GM23338 (cell line): ENCODE data around the gene KCNJ6.
A peak's percentile ranks its signal among the peaks of the same experiment; 100 is the strongest.

Source experiments
- CREB1 ChIP-seq: fragments of 250-450 bp; sonication (Bioruptor Pico); IDR thresholded peaks from 2 replicates; pipeline ENCODE4 v1.5.0; 2020; ENCODE audit warnings: low read depth, mild to moderate bottlenecking, moderate library complexity
- CTCF ChIP-seq, 2 experiments: fragments of 200-600 bp in 1 of 2; sonication (generic) in 1 of 2; conservative IDR thresholded peaks; 2 replicates each; pipeline versions ENCODE4 v1.5.1 to v1.6.1; 2016 to 2017; ENCODE audit warnings: antibody characterized with exemption in 2 of 2, low read depth in 2 of 2, mild to moderate bottlenecking in 2 of 2, moderate library complexity in 1 of 2
- ETS1 ChIP-seq: IDR thresholded peaks from 2 replicates; pipeline ENCODE4 v1.6.1; 2016; ENCODE audit warnings: antibody characterized with exemption
- EZH2 ChIP-seq: fragments of 200-600 bp; sonication (generic); IDR thresholded peaks from one replicate; pipeline ENCODE4 v1.8.0; 2017; ENCODE audit warnings: antibody characterized with exemption, mild to moderate bottlenecking, low read depth; ENCODE audit not compliant: unreplicated experiment
- EZH2phosphoT487 ChIP-seq: fragments of 200-600 bp; sonication (generic); IDR thresholded peaks from one replicate; pipeline ENCODE4 v1.8.1; 2018; ENCODE audit warnings: antibody characterized with exemption; ENCODE audit not compliant: unreplicated experiment
- JUNB ChIP-seq: IDR thresholded peaks from one replicate; pipeline ENCODE4 v1.6.1; 2016; ENCODE audit warnings: antibody characterized with exemption; ENCODE audit not compliant: unreplicated experiment
- NANOG ChIP-seq: IDR thresholded peaks from 2 replicates; pipeline ENCODE4 v1.6.1; 2016; ENCODE audit warnings: antibody characterized with exemption, borderline replicate concordance
- POLR2AphosphoS5 ChIP-seq: IDR thresholded peaks from 2 replicates; pipeline ENCODE4 v1.6.1; 2016; ENCODE audit warnings: antibody characterized with exemption, low read depth
- REST ChIP-seq: IDR thresholded peaks from one replicate; pipeline ENCODE4 v1.6.1; 2018; ENCODE audit warnings: antibody characterized with exemption; ENCODE audit not compliant: unreplicated experiment
- STAT1 ChIP-seq: IDR thresholded peaks from one replicate; pipeline ENCODE4 v1.6.1; 2016; ENCODE audit warnings: antibody characterized with exemption; ENCODE audit not compliant: unreplicated experiment
- ZNF114 ChIP-seq: fragments of 250-450 bp; sonication (Bioruptor Pico); IDR thresholded peaks from 2 replicates; pipeline ENCODE4 v1.5.0; 2020; ENCODE audit warnings: mild to moderate bottlenecking, moderate library complexity
- ZNF331 ChIP-seq: fragments of 250-450 bp; sonication (Bioruptor Pico); IDR thresholded peaks from 2 replicates; pipeline ENCODE4 v1.5.0; 2020; ENCODE audit warnings: low read depth, mild to moderate bottlenecking, moderate library complexity
- ZNF462 ChIP-seq: fragments of 250-450 bp; sonication (Bioruptor Pico); IDR thresholded peaks from 2 replicates; pipeline ENCODE4 v1.5.0; 2020; ENCODE audit warnings: mild to moderate bottlenecking, moderate library complexity

GRCh38 chr21:37891972-37892371 is 24.3 kb downstream of the KCNJ6 start:
- TF ChIP-seq POLR2AphosphoS5 (no peak), CTCF (conservative IDR thresholded peaks at IDR 0.05; ENCODE audit: low read depth in 2 of 2) (no peak), EZH2 (no peak), REST (no peak), JUNB (no peak), EZH2phosphoT487 (no peak), ZNF114 (CRISPR knock-in tag) (no peak), CREB1 (CRISPR knock-in tag) (no peak), NANOG (no peak), ZNF331 (CRISPR knock-in tag) (no peak), ETS1 (no peak), STAT1 (no peak), ZNF462 (0 out of 2 replicates have a peak, but pooled peaks have one; percentile 41)
